GM21360 (cell line): Measurements from ENCODE around the gene AP1M1.
A peak's percentile ranks its signal among the peaks of the same experiment; 100 is the strongest.

Experiments
- ATAC-seq: cut with Tn5 transposase; IDR thresholded peaks from one replicate; pipeline ENCODE4 v1.9.1; 2021; ENCODE audit warnings: mild to moderate bottlenecking, moderate library complexity; ENCODE audit not compliant: unreplicated experiment

The AP1M1 gene

GRCh38 chr19:16185123-16185767 is 12.5 kb upstream of the AP1M1 start, which contains the start of gene FAM32A:
FAM32A (plus strand) TSS chr19:16185410; CDS start chr19:16185443, 33 bp downstream.
- ATAC-seq = peak; percentile 79

GRCh38 chr19:16185768-16186123 is 12.0 kb upstream of the AP1M1 start:
- peak; percentile 27 for ATAC-seq

- no peak for ATAC-seq
Measured at GRCh38 chr19:16188521-16188920, 9.2 kb upstream of the AP1M1 start.

- no peak for ATAC-seq
Measured at GRCh38 chr19:16190198-16190597, 7.5 kb upstream of the AP1M1 start.

GRCh38 chr19:16190736-16191135 is 7.0 kb upstream of the AP1M1 start:
- ATAC-seq = no peak

GRCh38 chr19:16191216-16191908 is 6.3 kb upstream of the AP1M1 start:
- ATAC-seq = no peak

- no peak for ATAC-seq
Measured at GRCh38 chr19:16193466-16193865, 4.2 kb upstream of the AP1M1 start.

- ATAC-seq = no peak
Measured at GRCh38 chr19:16197188-16197621, 506 bp upstream of the AP1M1 start.

- ATAC-seq = no peak
Measured at GRCh38 chr19:16198370-16198651, 600 bp downstream of the AP1M1 start.

GRCh38 chr19:16199275-16199932 is 1.7 kb downstream of the AP1M1 start:
- no peak for ATAC-seq

- no peak for ATAC-seq
Measured at GRCh38 chr19:16200038-16201010, 2.6 kb downstream of the AP1M1 start.

GRCh38 chr19:16201011-16201391 is 3.3 kb downstream of the AP1M1 start:
- no peak for ATAC-seq

- ATAC-seq = no peak
Measured at GRCh38 chr19:16202320-16203255, 4.9 kb downstream of the AP1M1 start.

GRCh38 chr19:16203256-16204004 is 5.7 kb downstream of the AP1M1 start:
- ATAC-seq = no peak

- no peak for ATAC-seq
Measured at GRCh38 chr19:16204005-16204294, 6.2 kb downstream of the AP1M1 start.

- ATAC-seq = no peak
Measured at GRCh38 chr19:16205205-16206045, 7.7 kb downstream of the AP1M1 start.

- ATAC-seq = no peak
Measured at GRCh38 chr19:16206046-16206605, 8.4 kb downstream of the AP1M1 start.

- no peak for ATAC-seq
Measured at GRCh38 chr19:16206637-16207036, 8.9 kb downstream of the AP1M1 start.
